Subcutaneous abdominal adipose tissue (tissue), 5 donors: ENCODE results near the gene PPM1F.
A peak's percentile ranks its signal among the peaks of the same experiment; 100 is the strongest.
"Not testable (repeated sequence)": the region's sequence is repeated elsewhere in the genome, so short reads cannot be mapped to it uniquely, and the experiment has no call there.

ENCODE experiments used
- H3K27ac ChIP-seq: one replicate; pipeline ENCODE4 v1.7.0; 2013; ENCODE audit warnings: low read depth, mild to moderate bottlenecking, inconsistent platforms, low read length, moderate library complexity
- H3K27me3 ChIP-seq, 5 donors: one replicate each; pipeline ENCODE4 v1.7.0; 2013; ENCODE audit warnings: low read length in 5 of 5, inconsistent platforms in 1 of 5; ENCODE audit not compliant: control insufficient read depth in 5 of 5, insufficient read depth in 4 of 5
- H3K36me3 ChIP-seq, 5 donors: one replicate each; pipeline ENCODE4 v1.7.0; 2013; ENCODE audit warnings: low read length in 5 of 5; ENCODE audit not compliant: control insufficient read depth in 5 of 5, insufficient read depth in 5 of 5
- H3K4me1 ChIP-seq, 5 donors: one replicate each; pipeline ENCODE4 v1.7.0; 2013; ENCODE audit warnings: low read length in 5 of 5, mild to moderate bottlenecking in 3 of 5, moderate library complexity in 1 of 5; ENCODE audit not compliant: control insufficient read depth in 5 of 5, insufficient read depth in 5 of 5
- H3K4me3 ChIP-seq, 5 donors: one replicate each; pipeline ENCODE4 v1.7.0; 2013; ENCODE audit warnings: low read length in 5 of 5, low read depth in 1 of 5
- H3K9ac ChIP-seq, 5 donors: one replicate each; pipeline ENCODE4 v1.7.0; 2013; ENCODE audit warnings: low read length in 5 of 5, mild to moderate bottlenecking in 4 of 5, moderate library complexity in 3 of 5
- H3K9me3 ChIP-seq, 5 donors: one replicate each; pipeline ENCODE4 v1.7.0; 2013; ENCODE audit warnings: low read length in 5 of 5; ENCODE audit not compliant: control insufficient read depth in 5 of 5
- donor health status: healthy.
- donor health status: healthy.
- donor health status: healthy.
- donor health status: healthy.
- donor health status: healthy.

Gene PPM1F

DNA sequence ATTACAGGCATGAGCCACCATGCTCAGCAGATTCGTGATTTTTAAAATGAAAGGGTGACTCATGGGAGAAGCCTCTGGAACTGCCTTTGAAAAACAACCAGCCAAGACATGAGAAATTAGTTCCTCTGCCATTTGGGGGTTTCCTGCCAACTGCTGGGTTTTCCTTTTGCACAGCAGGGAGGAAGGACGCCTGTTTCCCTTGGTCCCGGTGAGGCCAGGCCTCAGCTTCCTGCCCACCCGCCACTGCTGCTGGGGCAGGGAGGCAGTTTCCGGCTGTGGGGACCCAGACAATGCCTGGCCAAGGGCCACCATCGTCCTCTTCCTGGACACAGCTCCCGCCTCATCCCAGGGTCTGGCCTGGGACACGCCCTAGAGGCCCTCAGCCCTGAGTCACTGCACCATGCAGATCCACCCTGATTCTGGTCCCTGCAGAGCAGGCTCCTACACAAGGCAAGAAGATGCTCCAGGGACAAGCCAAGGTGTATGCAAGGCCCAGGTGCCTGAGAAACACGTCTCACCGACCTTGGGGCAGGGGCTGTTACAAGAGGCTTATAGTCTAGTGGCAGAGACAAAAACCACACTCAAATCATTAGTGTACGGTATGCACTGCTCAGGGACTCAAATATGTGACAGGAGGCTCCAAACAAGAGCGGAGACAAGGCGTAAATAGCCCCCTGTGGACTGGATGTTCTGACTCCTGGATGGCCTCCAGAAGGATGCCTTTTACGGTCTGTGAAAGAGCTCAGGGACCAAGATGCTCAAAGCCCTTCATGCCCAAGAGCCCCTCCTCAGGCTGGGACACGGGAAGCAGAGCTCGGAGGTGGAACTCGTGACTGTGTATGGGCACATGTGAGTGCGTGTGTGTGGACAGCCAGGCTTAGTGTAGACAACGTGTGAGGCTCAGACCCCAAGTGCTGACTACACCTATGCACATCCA, 10.0 kb downstream of the PPM1F start:
- Histone ChIP-seq H3K36me3 (peaks cover 0 to 33% (median 28%) of the 10 kb centered on the region in 5 donors), H3K9me3 (no peaks in the 10 kb centered on the region), H3K27ac (peak overlapping the region; percentile 99), H3K4me1 (peaks cover 41 to 99% (median 82%) of the 10 kb centered on the region in 5 donors), H3K9ac (peak overlapping the region in 2 of 5 donors; percentile 36 to 68), H3K27me3 (no peaks in the 10 kb centered on the region), H3K4me3 (peak overlapping the region in 2 of 5 donors; percentile 6 to 20)

GRCh38 chr22:21941921-21942320, 10.7 kb downstream of the PPM1F start:
- Histone ChIP-seq H3K9me3 (no peaks in the 10 kb centered on the region), H3K4me3 (no peak overlapping the region), H3K4me1 (peaks cover 45 to 99% (median 87%) of the 10 kb centered on the region in 5 donors), H3K27me3 (no peaks in the 10 kb centered on the region), H3K27ac (peak overlapping the region; percentile 99), H3K9ac (peak overlapping the region in 3 of 5 donors; percentile 55 to 68 (median 64)), H3K36me3 (peaks cover 0 to 33% (median 28%) of the 10 kb centered on the region in 5 donors)

DNA sequence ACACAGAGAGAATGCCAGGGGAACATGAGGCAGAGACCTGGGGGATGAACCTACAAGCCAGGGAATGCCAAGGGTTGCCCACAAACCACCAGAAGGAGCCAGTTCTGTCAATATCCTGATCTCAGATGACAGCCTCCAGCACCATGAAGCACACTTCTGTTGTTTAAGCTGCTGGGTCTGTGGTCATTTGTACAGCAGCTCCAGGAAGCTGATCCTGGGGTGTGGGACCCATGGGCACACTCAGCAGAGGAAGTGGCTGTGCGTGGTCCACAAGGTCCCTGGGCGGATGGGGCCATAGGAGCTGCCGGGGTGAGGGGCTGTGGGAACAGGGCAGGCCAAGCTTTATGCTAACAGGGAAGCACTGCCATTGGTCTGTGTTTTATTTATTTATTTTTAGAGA, 12.1 kb downstream of the PPM1F start:
- Histone ChIP-seq H3K27ac (peak overlapping the region; percentile 99), H3K36me3 (peaks cover 0 to 30% (median 26%) of the 10 kb centered on the region in 5 donors), H3K4me3 (no peak overlapping the region)

GRCh38 chr22:21939935-21940334, 12.7 kb downstream of the PPM1F start:
- Histone ChIP-seq H3K4me1 (peaks cover 43 to 97% (median 81%) of the 10 kb centered on the region in 5 donors), H3K4me3 (peak overlapping the region in 1 of 5 donors; percentile 32), H3K36me3 (peaks cover 0 to 27% (median 20%) of the 10 kb centered on the region in 5 donors), H3K9ac (peak overlapping the region in 3 of 5 donors; percentile 16 to 98 (median 86)), H3K27ac (peak overlapping the region; percentile 99)
- H3K27me3 ChIP-seq, H3K9me3 ChIP-seq: not testable (repeated sequence)

More for the DNA sequence above, 12.1 kb downstream of the PPM1F start:
- H3K27me3 ChIP-seq, result no peaks in the 10 kb centered on the region
- H3K4me1 ChIP-seq, result peaks cover 43 to 98% (median 81%) of the 10 kb centered on the region in 5 donors
- peak overlapping the region in 3 of 5 donors; percentile 12 to 47 (median 13) for H3K9ac ChIP-seq
- H3K9me3 ChIP-seq, result no peaks in the 10 kb centered on the region

- peaks cover 43 to 93% (median 81%) of the 10 kb centered on the region in 5 donors for H3K4me1 ChIP-seq
- H3K9ac ChIP-seq, result peak overlapping the region in 3 of 5 donors; percentile 16 to 98 (median 86)
- H3K4me3 ChIP-seq, result peak overlapping the region in 3 of 5 donors; percentile 32 to 96 (median 76)
- no peaks in the 10 kb centered on the region for H3K9me3 ChIP-seq
- no peaks in the 10 kb centered on the region for H3K27me3 ChIP-seq
- H3K27ac ChIP-seq, result peak overlapping the region; percentile 99
- H3K36me3 ChIP-seq, result peaks cover 0 to 24% (median 15%) of the 10 kb centered on the region in 5 donors
Observed at GRCh38 chr22:21939461-21939913, 13.2 kb downstream of the PPM1F start.

DNA sequence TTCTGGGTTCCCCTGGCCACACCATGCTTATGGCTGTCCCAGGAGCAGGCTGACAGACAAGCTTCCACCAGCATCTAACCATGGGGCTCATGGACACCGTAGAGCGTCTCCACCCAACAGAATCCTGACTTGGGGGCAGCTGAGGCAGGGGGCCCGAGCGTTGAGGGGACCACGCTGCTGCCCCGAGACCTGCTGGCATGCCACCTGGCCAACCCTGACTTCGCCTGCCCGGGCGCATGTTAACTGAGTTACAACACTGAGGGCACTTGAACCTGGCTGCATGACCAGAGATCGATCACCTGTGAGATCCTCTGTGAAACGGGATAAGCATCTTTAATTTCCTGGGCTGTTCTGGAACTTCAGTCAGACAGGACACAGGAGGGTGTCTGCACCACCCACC, 13.7 kb downstream of the PPM1F start:
- H3K4me1 ChIP-seq, result peaks cover 41 to 87% (median 76%) of the 10 kb centered on the region in 5 donors
- H3K9ac ChIP-seq, result peak overlapping the region; percentile 72 to 98 (median 86)
- no peaks in the 10 kb centered on the region for H3K9me3 ChIP-seq
- H3K36me3 ChIP-seq, result peaks cover 0 to 21% (median 13%) of the 10 kb centered on the region in 5 donors
- peak overlapping the region; percentile 99 for H3K27ac ChIP-seq
- peak overlapping the region; percentile 32 to 96 (median 89) for H3K4me3 ChIP-seq
- H3K27me3 ChIP-seq, result no peaks in the 10 kb centered on the region

DNA sequence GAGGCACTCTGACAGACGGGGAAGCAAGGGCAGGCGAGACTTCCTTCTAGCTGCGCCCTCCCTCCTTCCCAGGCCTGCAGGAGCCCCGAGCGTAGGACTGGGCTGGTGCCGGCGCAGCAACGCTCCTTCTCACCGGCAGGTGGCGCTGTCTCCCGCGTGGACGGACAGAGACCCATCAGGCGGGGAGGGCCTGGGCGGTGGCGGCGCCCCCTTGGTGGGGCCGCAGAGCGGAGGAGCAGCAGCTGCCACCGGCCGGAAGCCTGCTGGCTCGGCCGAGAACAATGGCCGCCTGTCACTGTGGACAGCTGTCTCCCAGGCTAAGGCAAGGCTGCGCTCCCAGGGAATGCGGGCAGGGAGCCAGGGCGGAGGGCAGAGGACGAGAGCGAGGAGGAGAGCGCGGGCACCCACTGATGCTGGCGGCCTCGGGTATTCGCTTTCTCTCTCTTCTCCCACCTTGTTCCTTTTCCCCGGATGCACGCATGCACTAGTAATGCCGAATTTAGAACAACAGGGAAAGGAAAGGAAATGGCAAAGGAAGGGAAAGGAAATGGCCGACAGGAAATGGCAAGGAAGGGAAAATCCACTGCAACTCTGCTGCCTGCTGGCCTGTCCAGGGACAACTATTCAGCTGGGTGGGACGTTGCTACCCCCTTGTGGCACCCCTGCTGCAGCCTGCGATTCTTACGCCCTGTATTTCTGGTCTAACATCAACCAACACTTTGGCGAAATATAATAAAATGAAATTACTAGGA, 14.4 kb downstream of the PPM1F start:
- Histone ChIP-seq H3K27ac (peak overlapping the region; percentile 99), H3K9ac (peak overlapping the region; percentile 72 to 98 (median 86)), H3K36me3 (peaks cover 0 to 26% (median 18%) of the 10 kb centered on the region in 5 donors), H3K9me3 (no peaks in the 10 kb centered on the region), H3K27me3 (no peaks in the 10 kb centered on the region), H3K4me3 (peak overlapping the region; percentile 72 to 96 (median 89)), H3K4me1 (peaks cover 41 to 80% (median 69%) of the 10 kb centered on the region in 5 donors)

DNA sequence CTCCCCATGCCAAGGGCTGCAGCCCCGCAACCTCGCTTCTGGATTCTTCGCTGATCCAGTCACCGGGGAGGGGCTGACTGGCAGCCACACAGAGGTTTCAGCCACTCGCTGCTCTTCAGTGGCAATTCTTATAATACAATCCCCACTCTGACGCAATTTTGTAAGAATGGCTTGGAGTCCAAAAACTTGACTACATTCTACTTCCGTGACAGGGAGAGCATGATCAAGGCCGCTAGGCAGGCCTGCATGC, 14.9 kb downstream of the PPM1F start:
- H3K9ac ChIP-seq, result peak overlapping the region; percentile 72 to 98 (median 86)
- peak overlapping the region; percentile 62 to 96 (median 76) for H3K4me3 ChIP-seq
- H3K36me3 ChIP-seq, result peaks cover 0 to 31% (median 23%) of the 10 kb centered on the region in 5 donors
- H3K27me3 ChIP-seq, result no peaks in the 10 kb centered on the region
- peak overlapping the region; percentile 99 for H3K27ac ChIP-seq
- no peaks in the 10 kb centered on the region for H3K9me3 ChIP-seq
- H3K4me1 ChIP-seq, result peaks cover 39 to 75% (median 64%) of the 10 kb centered on the region in 5 donors

GRCh38 chr22:21937041-21937820, 15.4 kb downstream of the PPM1F start:
- Histone ChIP-seq H3K4me1 (peaks cover 34 to 70% (median 59%) of the 10 kb centered on the region in 5 donors), H3K27ac (peak overlapping the region; percentile 99), H3K9ac (peak overlapping the region; percentile 72 to 98 (median 84)), H3K9me3 (no peaks in the 10 kb centered on the region), H3K36me3 (peaks cover 0 to 36% (median 28%) of the 10 kb centered on the region in 5 donors), H3K4me3 (peak overlapping the region; percentile 64 to 96 (median 76)), H3K27me3 (no peaks in the 10 kb centered on the region)
